Measurements from ENCODE around the gene UBXN4. TPM values are rescaled to one million over a fixed set of nuclear protein-coding genes. Genes with fewer than 3 reads are reported as not detected.

The UBXN4 gene
- polyA plus RNA-seq, 3 donors from 2014 or later = 79.4 to 101 (median 99.5) TPM

- no peak overlapping the region for H3K4me3 Mint-ChIP-seq
Measured at GRCh38 chr2:135825550-135826176, 84.0 kb downstream of the UBXN4 start.

GRCh38 chr2:135826544-135826943 lies 84.9 kb downstream of the UBXN4 start:
- peaks cover 0 to 2% of the 10 kb centered on the region in 2 donors for H3K4me1 Mint-ChIP-seq
- no peak for DNase-seq
- H3K27ac Mint-ChIP-seq = no peak overlapping the region
- H3K27me3 Mint-ChIP-seq (ENCODE audit: low read depth in 3 of 3) = peaks cover 0 to 6% (median 5%) of the 10 kb centered on the region in 3 donors
- peaks cover 0 to 7% (median 0%) of the 10 kb centered on the region in 6 donors for H3K9me3 Mint-ChIP-seq
- peaks cover 0 to 9% (median 6%) of the 10 kb centered on the region in 3 donors for H3K36me3 Mint-ChIP-seq
- no peak overlapping the region for H3K4me3 Mint-ChIP-seq

More at GRCh38 chr2:135825550-135826176, 84.0 kb downstream of the UBXN4 start:
- no peak for DNase-seq
- H3K4me1 Mint-ChIP-seq = peaks cover 0 to 5% of the 10 kb centered on the region in 2 donors
- no peak overlapping the region for H3K27ac Mint-ChIP-seq
- H3K27me3 Mint-ChIP-seq (ENCODE audit: low read depth in 3 of 3) = peaks cover 0 to 5% (median 3%) of the 10 kb centered on the region in 3 donors
- peaks cover 0 to 7% (median 0%) of the 10 kb centered on the region in 6 donors for H3K9me3 Mint-ChIP-seq
- H3K36me3 Mint-ChIP-seq = peaks cover 0 to 9% (median 6%) of the 10 kb centered on the region in 3 donors

- DNase-seq = no peak
- H3K27ac Mint-ChIP-seq = no peak overlapping the region
- H3K9me3 Mint-ChIP-seq = no peaks in the 10 kb centered on the region
- no peak overlapping the region for H3K4me3 Mint-ChIP-seq
- H3K27me3 Mint-ChIP-seq (ENCODE audit: low read depth in 3 of 3) = peaks cover 0 to 5% (median 5%) of the 10 kb centered on the region in 3 donors
- H3K4me1 Mint-ChIP-seq = no peaks in the 10 kb centered on the region
- no peaks in the 10 kb centered on the region for H3K36me3 Mint-ChIP-seq
Measured at GRCh38 chr2:135829378-135830135, 87.9 kb downstream of the UBXN4 start.

- no peak for DNase-seq
- no peak overlapping the region for H3K27ac Mint-ChIP-seq
- H3K36me3 Mint-ChIP-seq = no peaks in the 10 kb centered on the region
- H3K27me3 Mint-ChIP-seq (ENCODE audit: low read depth in 3 of 3) = peaks cover 0 to 4% (median 3%) of the 10 kb centered on the region in 3 donors
- no peak overlapping the region for H3K4me3 Mint-ChIP-seq
- no peaks in the 10 kb centered on the region for H3K9me3 Mint-ChIP-seq
- no peaks in the 10 kb centered on the region for H3K4me1 Mint-ChIP-seq
Measured at GRCh38 chr2:135831180-135831812, 89.6 kb downstream of the UBXN4 start.

GRCh38 chr2:135832891-135833290 lies 91.2 kb downstream of the UBXN4 start:
- Mint-ChIP-seq H3K9me3 (no peaks in the 10 kb centered on the region), H3K4me3 (no peak overlapping the region), H3K36me3 (no peaks in the 10 kb centered on the region), H3K4me1 (peaks cover 0 to 2% of the 10 kb centered on the region in 2 donors), H3K27ac (no peak overlapping the region), H3K27me3 (ENCODE audit: low read depth in 3 of 3) (peaks cover 0 to 4% (median 3%) of the 10 kb centered on the region in 3 donors)
- no peak for DNase-seq

Other genes starting within 250 kb of the UBXN4 start
- gene ZRANB3, start 210.6 kb upstream of the UBXN4 start, polyA plus RNA-seq = 1 to 10 TPM; 5.5 to 6.3 (median 5.8) TPM
- gene R3HDM1, start 210.4 kb upstream of the UBXN4 start, polyA plus RNA-seq = 10 to 100 TPM in 1 of 3 donors, 1 to 10 TPM in 2; 6.1 to 25.2 (median 9.1) TPM
- gene LCT, start 95.3 kb downstream of the UBXN4 start, polyA plus RNA-seq = not detected
- 10 to 100 TPM; 10.6 to 18.0 (median 17.0) TPM for gene MCM6, start 134.6 kb downstream of the UBXN4 start, polyA plus RNA-seq
- 100 to 1,000 TPM in 1 of 3 donors, 10 to 100 TPM in 2; 63.5 to 132 (median 86.1) TPM for gene DARS1, start 243.8 kb downstream of the UBXN4 start, polyA plus RNA-seq

Data from immature natural killer cell (primary cell).